ENCODE results near the gene NKD1.

The NKD1 gene

DNA sequence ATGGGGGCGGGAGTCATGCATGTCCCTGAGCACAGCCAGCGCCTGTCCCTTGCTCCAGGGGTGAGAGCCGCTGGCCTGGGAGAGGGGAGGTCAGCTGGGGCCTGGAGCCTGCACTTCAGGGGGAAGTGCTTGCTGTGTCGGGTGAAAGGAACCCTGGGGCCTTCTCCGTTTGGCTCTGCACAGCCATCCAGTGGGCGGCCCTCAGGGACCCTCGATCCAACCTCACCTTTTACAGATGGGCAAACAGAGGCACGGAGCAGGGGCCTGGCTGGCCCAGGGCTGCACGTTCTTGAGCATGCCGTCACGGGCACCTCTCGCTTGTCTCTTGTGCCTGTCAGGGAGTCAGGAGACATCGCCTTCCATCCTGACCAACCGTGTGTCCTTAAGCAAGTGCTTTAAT lies 131.1 kb downstream of the NKD1 start:
- TF ChIP-seq, protein P1, sequence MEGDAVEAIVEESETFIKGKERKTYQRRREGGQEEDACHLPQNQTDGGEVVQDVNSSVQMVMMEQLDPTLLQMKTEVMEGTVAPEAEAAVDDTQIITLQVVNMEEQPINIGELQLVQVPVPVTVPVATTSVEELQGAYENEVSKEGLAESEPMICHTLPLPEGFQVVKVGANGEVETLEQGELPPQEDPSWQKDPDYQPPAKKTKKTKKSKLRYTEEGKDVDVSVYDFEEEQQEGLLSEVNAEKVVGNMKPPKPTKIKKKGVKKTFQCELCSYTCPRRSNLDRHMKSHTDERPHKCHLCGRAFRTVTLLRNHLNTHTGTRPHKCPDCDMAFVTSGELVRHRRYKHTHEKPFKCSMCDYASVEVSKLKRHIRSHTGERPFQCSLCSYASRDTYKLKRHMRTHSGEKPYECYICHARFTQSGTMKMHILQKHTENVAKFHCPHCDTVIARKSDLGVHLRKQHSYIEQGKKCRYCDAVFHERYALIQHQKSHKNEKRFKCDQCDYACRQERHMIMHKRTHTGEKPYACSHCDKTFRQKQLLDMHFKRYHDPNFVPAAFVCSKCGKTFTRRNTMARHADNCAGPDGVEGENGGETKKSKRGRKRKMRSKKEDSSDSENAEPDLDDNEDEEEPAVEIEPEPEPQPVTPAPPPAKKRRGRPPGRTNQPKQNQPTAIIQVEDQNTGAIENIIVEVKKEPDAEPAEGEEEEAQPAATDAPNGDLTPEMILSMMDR (IDR thresholded peaks at IDR 0.05; ENCODE audit: low read depth, low read length, missing control alignments): no peak
- Histone ChIP-seq H3K27me3 (replicated peaks) (no peaks in the 10 kb centered on the region), H3K4me3 (ENCODE audit: low read depth, low read length) (no peak overlapping the region), H3K27ac (no peak overlapping the region), H3K36me3 (replicated peaks) (no peaks in the 10 kb centered on the region)
- in situ Hi-C loops (cut with HindIII; ENCODE audit: low pct_ligation_motif_present, low sequenced_read_pairs): no loop called here
- DNase-seq: no peak

DNA sequence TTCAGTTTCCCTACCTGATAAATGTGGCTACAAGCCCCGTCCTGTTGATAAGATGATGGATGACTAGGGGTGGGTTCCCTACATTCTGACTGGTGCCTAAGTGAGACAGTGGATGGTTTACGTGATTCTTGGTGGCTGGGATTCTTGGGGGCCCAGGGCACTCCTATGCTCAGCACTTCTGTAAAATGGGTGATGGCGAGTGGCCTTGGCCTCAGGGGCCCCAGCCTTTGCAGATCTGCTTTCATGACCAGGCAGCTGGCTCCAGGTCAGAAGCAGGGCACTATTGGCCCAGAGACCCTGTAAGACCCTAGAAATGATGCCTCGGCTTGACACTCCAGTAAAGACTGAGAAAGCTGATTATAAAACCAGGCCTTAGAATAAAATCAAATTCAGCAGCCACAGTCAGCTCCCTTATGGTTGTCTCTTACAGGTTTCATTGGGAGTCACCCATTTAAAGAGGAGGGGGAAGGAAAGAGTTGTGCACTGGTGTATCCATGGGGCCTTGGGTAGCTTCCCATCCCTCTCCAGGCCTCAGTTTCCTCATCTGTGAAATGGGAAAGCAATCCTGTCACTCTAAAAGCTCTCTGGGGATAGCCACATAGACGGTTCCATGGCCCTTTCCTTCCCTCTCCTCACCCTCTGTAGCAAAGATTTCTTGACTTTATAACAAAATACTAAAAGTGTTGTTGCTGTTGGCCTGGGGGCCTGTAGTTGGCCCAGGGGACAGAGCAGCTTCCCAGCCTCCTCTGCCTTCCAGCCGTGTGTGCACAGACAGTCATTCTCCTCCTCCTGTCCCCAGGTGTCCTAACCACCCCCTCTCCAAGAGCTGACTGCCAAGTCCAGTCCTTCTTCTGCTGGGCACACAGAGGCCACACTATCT lies 131.7 kb downstream of the NKD1 start:
- no peak for DNase-seq
- Histone ChIP-seq H3K36me3 (replicated peaks) (no peaks in the 10 kb centered on the region), H3K27me3 (replicated peaks) (no peaks in the 10 kb centered on the region), H3K27ac (no peak overlapping the region), H3K4me3 (ENCODE audit: low read depth, low read length) (no peak overlapping the region)
- in situ Hi-C loops (cut with HindIII; ENCODE audit: low pct_ligation_motif_present, low sequenced_read_pairs): no loop called here
- TF ChIP-seq, protein P1 (IDR thresholded peaks at IDR 0.05; ENCODE audit: low read depth, low read length, missing control alignments): no peak

DNA sequence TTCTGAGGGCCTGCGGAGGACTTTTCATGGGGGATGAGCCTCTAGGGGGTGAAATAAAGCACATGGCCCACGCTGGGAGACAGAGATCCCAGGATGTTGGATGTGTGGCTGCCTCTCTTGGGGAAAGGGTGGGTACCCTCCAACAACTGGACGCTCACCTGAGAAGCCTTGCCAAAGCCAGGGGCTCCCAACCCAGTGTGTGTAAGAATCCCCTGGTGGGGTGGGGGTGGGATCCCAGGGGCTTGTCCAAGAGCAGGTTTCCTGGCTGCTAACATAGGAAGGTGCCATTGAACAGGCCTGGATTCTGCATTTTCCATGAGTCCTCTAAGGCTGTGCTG lies 132.3 kb downstream of the NKD1 start:
- Histone ChIP-seq H3K4me3 (ENCODE audit: low read depth, low read length) (no peak overlapping the region), H3K27me3 (replicated peaks) (no peaks in the 10 kb centered on the region), H3K27ac (no peak overlapping the region), H3K36me3 (replicated peaks) (no peaks in the 10 kb centered on the region)
- TF ChIP-seq, protein P1 (IDR thresholded peaks at IDR 0.05; ENCODE audit: low read depth, low read length, missing control alignments): no peak
- in situ Hi-C loops (cut with HindIII; ENCODE audit: low pct_ligation_motif_present, low sequenced_read_pairs): no loop called here
- DNase-seq: no peak

DNA sequence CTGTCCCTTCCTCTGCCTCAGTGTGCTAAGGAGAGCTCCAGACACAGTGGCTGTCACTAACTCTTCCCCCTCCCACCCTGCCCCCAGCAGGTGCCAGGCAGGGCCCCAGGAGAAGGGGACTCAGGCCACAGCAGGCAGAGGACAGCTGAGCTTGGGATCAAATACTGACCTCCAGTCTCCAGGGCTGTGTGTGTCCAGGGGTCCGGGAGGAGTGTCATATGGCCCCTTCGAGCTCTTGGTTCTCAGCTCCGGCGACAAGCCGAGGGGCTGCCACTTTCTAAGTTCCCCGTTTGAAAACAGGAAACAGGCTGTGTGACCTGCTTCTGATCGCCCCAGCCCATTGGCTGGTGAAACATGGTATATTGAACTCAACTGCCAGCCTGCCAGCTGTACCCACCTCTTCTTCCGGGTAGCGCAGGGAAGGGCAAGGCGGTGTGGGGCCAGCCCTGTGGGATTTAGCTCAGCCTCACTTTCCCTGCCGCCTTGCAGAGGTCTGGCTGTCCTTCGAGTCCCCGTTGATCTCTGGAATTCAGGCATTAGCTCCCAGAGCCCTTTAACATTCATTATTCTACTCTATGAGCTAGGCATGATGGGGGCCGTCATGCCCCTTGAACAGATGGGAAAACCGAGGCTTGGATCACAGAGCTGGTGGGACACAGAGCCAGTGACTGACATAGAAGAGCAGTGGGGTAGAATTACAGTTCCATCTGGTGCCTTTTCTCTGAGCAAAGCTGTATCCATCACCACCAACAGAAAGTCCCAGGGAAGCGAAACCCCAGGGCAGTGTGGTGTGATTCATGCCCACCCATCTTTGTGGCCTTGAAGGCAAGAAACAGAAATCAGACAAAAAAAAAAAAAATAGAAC lies 133.1 kb downstream of the NKD1 start, which contains the start of gene SNX20:
SNX20 (minus strand) TSS at position 292 of the 865 bp plus-strand sequence. CDS start 3,786 bp downstream, outside the sequence.
- TF ChIP-seq, protein P1 (IDR thresholded peaks at IDR 0.05; ENCODE audit: low read depth, low read length, missing control alignments): no peak
- Histone ChIP-seq H3K27ac (no peak within 1 kb of the TSS), H3K4me3 (ENCODE audit: low read depth, low read length) (no peak within 1 kb of the TSS), H3K27me3 (replicated peaks) (no peaks in the 10 kb centered on the region), H3K36me3 (replicated peaks) (no peaks in the 10 kb centered on the region)
- DNase-seq: no peak
- in situ Hi-C loops (cut with HindIII; ENCODE audit: low pct_ligation_motif_present, low sequenced_read_pairs): no loop called here

DNA sequence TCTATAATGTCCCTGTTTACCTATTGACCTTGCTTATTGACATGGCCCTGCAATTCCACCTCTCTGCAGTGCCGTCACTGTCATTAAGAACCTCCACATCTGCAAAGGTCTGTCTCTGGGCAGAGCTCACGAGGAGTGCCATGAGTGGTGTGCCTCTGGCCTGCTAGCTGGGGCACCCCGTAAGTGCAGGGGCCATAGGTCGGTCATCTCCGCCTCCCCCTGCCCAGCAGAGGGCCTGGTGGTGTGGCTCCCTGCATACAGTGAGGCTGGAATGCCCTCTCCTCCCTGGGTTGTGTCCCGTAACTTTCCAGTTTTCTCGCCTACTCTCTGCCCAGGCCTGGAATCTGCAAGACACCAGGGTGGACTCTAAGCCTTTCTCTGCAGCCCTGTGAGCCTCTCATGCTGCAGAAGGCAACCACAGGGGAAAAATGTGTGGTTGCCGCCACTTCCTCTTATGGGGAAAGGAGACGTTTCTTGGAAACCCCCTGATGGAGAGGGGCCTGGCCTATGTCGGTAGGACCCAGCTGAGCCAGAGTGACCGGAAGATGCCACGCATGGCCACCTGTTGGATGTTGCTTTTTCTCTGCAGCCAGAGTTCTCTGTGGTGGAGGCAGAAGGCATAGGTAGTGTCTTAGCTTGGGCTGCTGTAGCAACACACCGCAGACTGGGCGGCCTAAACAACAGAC lies 135.6 kb downstream of the NKD1 start:
- in situ Hi-C loops (cut with HindIII; ENCODE audit: low pct_ligation_motif_present, low sequenced_read_pairs): no loop called here
- no peaks in the 10 kb centered on the region for H3K36me3 ChIP-seq (replicated peaks)
- TF ChIP-seq, protein P1 (IDR thresholded peaks at IDR 0.05; ENCODE audit: low read depth, low read length, missing control alignments): no peak
- H3K27me3 ChIP-seq (replicated peaks): no peaks in the 10 kb centered on the region
- H3K4me3 ChIP-seq (ENCODE audit: low read depth, low read length): no peak overlapping the region
- DNase-seq: no peak
- H3K27ac ChIP-seq: no peak overlapping the region
